ENCODE results near the gene TTLL8. TPM values are rescaled to one million over a fixed set of nuclear protein-coding genes. Genes with fewer than 3 reads are reported as not detected.

TTLL8 gene
- total RNA-seq, 2 donors from 2014 or later = 0.20 TPM; not detected in 1

GRCh38 chr22:50025993-50026392 lies 32.1 kb downstream of the TTLL8 start:
- no peaks in the 10 kb centered on the region for H3K36me3 Mint-ChIP-seq (ENCODE audit: low read depth)
- no peak overlapping the region for H3K4me3 Mint-ChIP-seq
- no peak overlapping the region for H3K27ac ChIP-seq (ENCODE audit: low read depth, low read length)
- no peak overlapping the region for H3K9ac ChIP-seq (ENCODE audit: extremely low read depth, low read length, poor library complexity, severe bottlenecking)
- H3K4me1 Mint-ChIP-seq = no peaks in the 10 kb centered on the region
- H3K27ac Mint-ChIP-seq = no peak overlapping the region
- DNase-seq = no peak
- WGBS, 2 experiments (ENCODE audit: insufficient coverage in 1 of 2, insufficient read length in 1 of 2) = 93 to 98% methylated on average over 11 to 12 of the region's 13 CpGs
- no peaks in the 10 kb centered on the region for H3K36me3 ChIP-seq (ENCODE audit: control insufficient read depth, insufficient read depth, low read length)
- no peaks in the 10 kb centered on the region for H3K4me1 ChIP-seq (ENCODE audit: control insufficient read depth, insufficient read depth, low read length)
- peaks cover 15% of the 10 kb centered on the region for H3K27me3 Mint-ChIP-seq (ENCODE audit: insufficient read depth)
- peaks cover 5% of the 10 kb centered on the region for H3K9me3 Mint-ChIP-seq
- no peaks in the 10 kb centered on the region for H3K9me3 ChIP-seq (ENCODE audit: control insufficient read depth, low read length)
- H3K27me3 ChIP-seq (ENCODE audit: control insufficient read depth, insufficient read depth, low read length, poor library complexity, severe bottlenecking) = peaks cover 22% of the 10 kb centered on the region
- TF ChIP-seq CTCF (conservative IDR thresholded peaks at IDR 0.05) = no peak
- H3K4me3 ChIP-seq (ENCODE audit: low read length) = no peak overlapping the region

- DNase-seq = no peak
- Mint-ChIP-seq H3K4me1 (no peaks in the 10 kb centered on the region), H3K9me3 (peaks cover 5% of the 10 kb centered on the region), H3K36me3 (ENCODE audit: low read depth) (no peaks in the 10 kb centered on the region), H3K27me3 (ENCODE audit: insufficient read depth) (peaks cover 8% of the 10 kb centered on the region), H3K27ac (no peak overlapping the region), H3K4me3 (no peak overlapping the region)
- WGBS, 2 experiments (ENCODE audit: insufficient coverage in 1 of 2, insufficient read length in 1 of 2) = 76 to 79% methylated on average over 13 to 14 of the region's 14 CpGs
- no peak overlapping the region for H3K27ac ChIP-seq (ENCODE audit: low read depth, low read length)
- no peak for TF ChIP-seq CTCF (conservative IDR thresholded peaks at IDR 0.05)
- H3K9ac ChIP-seq (ENCODE audit: extremely low read depth, low read length, poor library complexity, severe bottlenecking) = no peak overlapping the region
- H3K4me3 ChIP-seq (ENCODE audit: low read length) = no peak overlapping the region
- H3K9me3 ChIP-seq (ENCODE audit: control insufficient read depth, low read length) = no peaks in the 10 kb centered on the region
- peaks cover 14% of the 10 kb centered on the region for H3K27me3 ChIP-seq (ENCODE audit: control insufficient read depth, insufficient read depth, low read length, poor library complexity, severe bottlenecking)
- H3K36me3 ChIP-seq (ENCODE audit: control insufficient read depth, insufficient read depth, low read length) = no peaks in the 10 kb centered on the region
- H3K4me1 ChIP-seq (ENCODE audit: control insufficient read depth, insufficient read depth, low read length) = no peaks in the 10 kb centered on the region
These were observed 35.8 kb downstream of the TTLL8 start for GRCh38 chr22:50022171-50022819.

GRCh38 chr22:50020606-50021005 lies 37.5 kb downstream of the TTLL8 start:
- no peak overlapping the region for H3K27ac ChIP-seq (ENCODE audit: low read depth, low read length)
- no peak for TF ChIP-seq CTCF (conservative IDR thresholded peaks at IDR 0.05)
- H3K4me1 Mint-ChIP-seq = no peaks in the 10 kb centered on the region
- H3K4me1 ChIP-seq (ENCODE audit: control insufficient read depth, insufficient read depth, low read length) = no peaks in the 10 kb centered on the region
- no peak overlapping the region for H3K4me3 ChIP-seq (ENCODE audit: low read length)
- H3K9me3 ChIP-seq (ENCODE audit: control insufficient read depth, low read length) = no peaks in the 10 kb centered on the region
- no peak overlapping the region for H3K27ac Mint-ChIP-seq
- no peak for DNase-seq
- peaks cover 23% of the 10 kb centered on the region for H3K27me3 ChIP-seq (ENCODE audit: control insufficient read depth, insufficient read depth, low read length, poor library complexity, severe bottlenecking)
- no peak overlapping the region for H3K4me3 Mint-ChIP-seq
- peaks cover 14% of the 10 kb centered on the region for H3K27me3 Mint-ChIP-seq (ENCODE audit: insufficient read depth)
- no peaks in the 10 kb centered on the region for H3K36me3 Mint-ChIP-seq (ENCODE audit: low read depth)
- no peaks in the 10 kb centered on the region for H3K36me3 ChIP-seq (ENCODE audit: control insufficient read depth, insufficient read depth, low read length)
- WGBS, 2 experiments (ENCODE audit: insufficient coverage in 1 of 2, insufficient read length in 1 of 2) = 90 to 93% methylated on average over 15 of the region's 15 CpGs
- no peak overlapping the region for H3K9ac ChIP-seq (ENCODE audit: extremely low read depth, low read length, poor library complexity, severe bottlenecking)
- peaks cover 5% of the 10 kb centered on the region for H3K9me3 Mint-ChIP-seq

All from endodermal cell (in vitro differentiated cells).